SU-DHL-6 (cell line): ENCODE data around the gene TMEM187.

ENCODE experiments used
- H2AFZ ChIP-seq: fragments of 200-600 bp; sonication (generic); 2 replicates; pipeline ENCODE4 v1.6.1; 2014; ENCODE audit warnings: low read depth, mild to moderate bottlenecking, moderate library complexity, mixed read lengths, antibody characterized with exemption, low read length; ENCODE audit not compliant: severe bottlenecking
- H3F3A ChIP-seq: fragments of 200-600 bp; shearing (Covaris generic); 2 replicates; pipeline ENCODE4 v1.6.0; 2016; ENCODE audit warnings: antibody characterized with exemption, mild to moderate bottlenecking; ENCODE audit not compliant: insufficient read depth
- H3K27ac ChIP-seq: fragments of 200-600 bp; sonication (generic); 2 replicates; pipeline ENCODE4 v1.5.1; 2016; ENCODE audit warnings: low read depth, mild to moderate bottlenecking, low read length, moderate library complexity, mixed read lengths
- H3K27me3 ChIP-seq: fragments of 200-600 bp; sonication (generic), shearing (Covaris generic); 2 replicates; pipeline ENCODE4 v1.6.0; 2014; ENCODE audit warnings: mild to moderate bottlenecking, low read length
- H3K36me3 ChIP-seq: fragments of 200-600 bp; sonication (generic); 2 replicates; pipeline ENCODE4 v1.6.1; 2014; ENCODE audit warnings: mild to moderate bottlenecking, low read length, mixed read lengths
- H3K4me2 ChIP-seq: fragments of 300-600, 200-600 bp; shearing (Covaris generic), sonication (generic); 2 replicates; pipeline ENCODE4 v1.6.0; 2014; ENCODE audit warnings: low read length, low read depth, mild to moderate bottlenecking; ENCODE audit not compliant: poor library complexity, severe bottlenecking
- H3K4me3 ChIP-seq: fragments of 200-600 bp; sonication (generic); 2 replicates; pipeline ENCODE4 v1.5.1; 2014; ENCODE audit warnings: antibody characterized with exemption, low read length, mild to moderate bottlenecking, mixed read lengths; ENCODE audit not compliant: insufficient read depth, poor library complexity, severe bottlenecking
- H3K79me2 ChIP-seq: fragments of 200-600 bp; sonication (generic); 2 replicates; pipeline ENCODE4 v1.6.1; 2014; ENCODE audit warnings: mild to moderate bottlenecking, low read length, moderate library complexity; ENCODE audit not compliant: insufficient read depth
- H3K9ac ChIP-seq: fragments of 200-600 bp; sonication (generic); 2 replicates; pipeline ENCODE4 v1.7.0; 2014; ENCODE audit warnings: mild to moderate bottlenecking, low read length
- H3K9me2 ChIP-seq: fragments of 200-600 bp; sonication (generic); replicated peaks from 2 replicates; pipeline ENCODE4 v1.6.1; 2014; ENCODE audit warnings: low read length; ENCODE audit not compliant: insufficient read depth
- H3K9me3 ChIP-seq: fragments of 200-600 bp; sonication (generic); 2 replicates; pipeline ENCODE4 v1.6.1; 2014; ENCODE audit warnings: low read length, mixed read lengths; ENCODE audit not compliant: insufficient read depth
- H4K20me1 ChIP-seq: fragments of 200-600 bp; sonication (generic); 2 replicates; pipeline ENCODE4 v1.6.1; 2014; ENCODE audit warnings: low read depth, mild to moderate bottlenecking, antibody characterized with exemption, low read length, moderate library complexity, mixed read lengths
- CTCF ChIP-seq: fragments of 200-600 bp; sonication (generic); IDR thresholded peaks from one replicate; pipeline ENCODE4 v1.5.1; 2017; ENCODE audit warnings: antibody characterized with exemption, mild to moderate bottlenecking, low read length, moderate library complexity; ENCODE audit not compliant: insufficient read depth, poor library complexity, severe bottlenecking
- EZH2phosphoT487 ChIP-seq: fragments of 200-600 bp; sonication (generic), shearing (Covaris generic); conservative IDR thresholded peaks from 2 replicates; pipeline ENCODE4 v1.6.1; 2018; ENCODE audit warnings: mild to moderate bottlenecking, antibody characterized with exemption, low read length, moderate library complexity, mixed read lengths

TMEM187 gene

GRCh38 chrX:153926858-153927671 lies 45.5 kb upstream of the TMEM187 start:
- Histone ChIP-seq H3K9me3 (no peaks in the 10 kb centered on the region), H3K9me2 (no peaks in the 10 kb centered on the region), H3K9ac (peak overlapping the region; percentile 98), H3F3A (peaks cover 22% of the 10 kb centered on the region), H3K4me3 (peak overlapping the region; percentile 65), H3K27me3 (no peaks in the 10 kb centered on the region), H4K20me1 (no peaks in the 10 kb centered on the region), H3K4me2 (peak overlapping the region; percentile 78), H2AFZ (no peak overlapping the region), H3K27ac (peak overlapping the region; percentile 100), H3K36me3 (no peaks in the 10 kb centered on the region), H3K79me2 (peaks cover 16% of the 10 kb centered on the region; the same call in 1 of the 2 replicates)
- no peak for TF ChIP-seq CTCF
- TF ChIP-seq EZH2phosphoT487, result no peak

DNA sequence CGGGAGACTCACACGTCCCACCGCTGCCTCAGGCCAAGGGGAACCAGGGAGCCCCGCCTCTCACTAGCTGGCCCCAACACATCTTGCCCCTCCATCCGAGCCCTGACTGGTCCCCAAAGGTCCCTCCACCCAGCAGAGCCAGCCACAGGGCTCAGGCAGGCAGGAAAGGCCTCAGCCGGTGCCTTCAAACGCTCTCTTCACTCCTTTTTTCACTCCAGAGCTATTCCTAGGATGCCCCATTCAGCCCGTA lies 45.0 kb upstream of the TMEM187 start:
- peak overlapping the region; percentile 100 for H3K27ac ChIP-seq
- peak overlapping the region; percentile 78 for H3K4me2 ChIP-seq
- H3K4me3 ChIP-seq, result peak overlapping the region; percentile 65
- H3K9me2 ChIP-seq, result no peaks in the 10 kb centered on the region
- peaks cover 22% of the 10 kb centered on the region for H3F3A ChIP-seq
- peak overlapping the region; percentile 98 for H3K9ac ChIP-seq
- no peaks in the 10 kb centered on the region for H3K27me3 ChIP-seq
- no peak overlapping the region for H2AFZ ChIP-seq
- TF ChIP-seq EZH2phosphoT487 (no peak), CTCF (no peak)
- no peaks in the 10 kb centered on the region for H3K9me3 ChIP-seq
- peaks cover 16% of the 10 kb centered on the region; the same call in 1 of the 2 replicates for H3K79me2 ChIP-seq
- no peaks in the 10 kb centered on the region for H4K20me1 ChIP-seq
- H3K36me3 ChIP-seq, result no peaks in the 10 kb centered on the region

DNA sequence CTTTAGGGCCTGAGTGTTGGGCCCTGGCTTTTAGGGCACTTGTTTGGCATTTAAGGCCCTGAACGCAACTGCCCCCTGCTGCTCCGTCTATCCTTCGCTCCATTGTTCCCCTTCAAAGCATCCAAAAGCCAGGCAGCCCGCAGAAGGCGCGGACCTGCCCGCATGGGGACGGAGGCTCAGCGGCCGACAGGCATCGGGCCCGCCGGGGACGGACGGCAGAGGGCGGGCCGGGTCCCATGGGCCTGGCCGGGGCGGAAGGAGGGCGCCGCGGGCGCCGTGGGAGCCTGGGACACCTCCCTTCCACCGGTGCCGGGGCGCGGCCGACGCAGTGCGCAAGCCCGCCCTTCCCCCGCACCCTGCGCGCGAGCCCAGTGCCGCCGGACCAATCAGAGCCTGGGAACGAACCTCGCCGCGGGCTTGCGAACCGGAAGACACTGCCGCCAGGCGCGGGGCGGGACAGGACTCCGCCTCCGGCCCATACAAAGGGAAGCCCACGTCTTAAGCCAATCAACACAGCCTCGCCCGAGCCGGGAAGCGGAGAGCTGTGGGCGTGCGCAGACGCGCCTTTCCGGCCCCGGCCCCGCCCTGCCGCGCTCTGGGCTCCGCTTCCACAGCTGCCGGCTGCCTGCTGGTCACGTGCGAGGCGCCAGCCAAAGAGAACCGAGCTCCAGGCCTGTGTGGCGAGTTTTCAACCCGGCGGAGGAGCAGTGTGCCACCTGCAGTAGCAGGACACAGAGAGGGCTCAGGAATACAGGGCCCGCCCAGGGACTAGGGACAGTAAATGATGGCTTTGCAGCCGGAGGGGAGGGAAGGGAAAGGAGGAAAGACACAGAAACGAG lies 44.4 kb upstream of the TMEM187 start:
- no peaks in the 10 kb centered on the region for H3K36me3 ChIP-seq
- peaks cover 20% of the 10 kb centered on the region for H3K79me2 ChIP-seq
- TF ChIP-seq CTCF (no peak), EZH2phosphoT487 (no peak)
- H4K20me1 ChIP-seq, result no peaks in the 10 kb centered on the region
- peaks cover 22% of the 10 kb centered on the region for H3F3A ChIP-seq
- peak overlapping the region; percentile 78 for H3K4me2 ChIP-seq
- H3K4me3 ChIP-seq, result peak overlapping the region; percentile 65
- H3K9me3 ChIP-seq, result no peaks in the 10 kb centered on the region
- peak overlapping the region; percentile 98 for H3K9ac ChIP-seq
- no peak overlapping the region for H2AFZ ChIP-seq
- no peaks in the 10 kb centered on the region for H3K9me2 ChIP-seq
- no peaks in the 10 kb centered on the region for H3K27me3 ChIP-seq
- H3K27ac ChIP-seq, result peak overlapping the region; percentile 100
